ENCODE results near the gene CTNND2. TPM values are rescaled to one million over a fixed set of nuclear protein-coding genes. Genes with fewer than 3 reads are reported as not detected.

The CTNND2 gene
- total RNA-seq, 6 donors from 2014 or later, result 1.1 to 12.4 (median 3.2) TPM

DNA sequence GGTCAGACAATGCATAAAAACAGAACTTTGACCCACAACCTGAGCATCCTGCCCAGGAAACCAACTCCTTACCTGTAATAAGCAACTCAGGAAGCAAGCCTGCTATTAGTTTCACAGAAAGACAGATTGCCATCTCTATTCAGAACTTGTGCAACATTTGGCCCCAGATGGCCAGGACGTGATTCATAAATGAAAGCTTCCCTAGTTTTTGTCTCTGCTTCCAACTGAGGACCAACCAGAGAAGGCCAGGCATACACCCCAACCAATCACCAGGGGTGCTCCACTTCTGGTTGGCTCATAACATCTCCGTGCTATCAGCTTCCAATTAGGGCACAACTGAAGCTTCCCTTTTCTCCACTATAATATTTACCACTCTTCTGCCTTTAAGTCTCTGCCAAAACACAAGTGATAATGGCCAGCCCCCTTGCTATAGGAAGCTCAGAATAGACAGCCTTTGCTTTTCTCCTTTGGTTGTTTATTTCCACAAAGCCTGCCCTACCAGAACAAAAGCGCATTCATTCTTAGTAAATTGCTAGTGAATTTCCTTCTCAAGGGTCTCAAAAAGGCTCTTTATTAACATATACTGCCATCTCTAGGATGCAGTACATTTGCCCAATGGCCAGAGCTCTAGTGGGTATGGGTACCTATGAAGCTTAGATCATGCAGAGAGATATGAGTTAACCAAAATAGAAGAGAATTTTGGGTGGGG, 853.5 kb downstream of the CTNND2 start:
- no peak for ATAC-seq (ENCODE audit: low FRiP score in 2 of 2)
- Histone ChIP-seq H3K4me3 (no peak overlapping the region), H3K27ac (no peak overlapping the region), H3K9me3 (no peaks in the 10 kb centered on the region), H3K27me3 (no peaks in the 10 kb centered on the region), H3K36me3 (no peaks in the 10 kb centered on the region), H3K4me1 (no peaks in the 10 kb centered on the region)
- no peak for DNase-seq
- 55 to 66% methylated on average over 3 of the region's 3 CpGs for WGBS, 2 donors
- TF ChIP-seq EP300 (IDR thresholded peaks at IDR 0.05), result no peak
- TF ChIP-seq, protein P1, sequence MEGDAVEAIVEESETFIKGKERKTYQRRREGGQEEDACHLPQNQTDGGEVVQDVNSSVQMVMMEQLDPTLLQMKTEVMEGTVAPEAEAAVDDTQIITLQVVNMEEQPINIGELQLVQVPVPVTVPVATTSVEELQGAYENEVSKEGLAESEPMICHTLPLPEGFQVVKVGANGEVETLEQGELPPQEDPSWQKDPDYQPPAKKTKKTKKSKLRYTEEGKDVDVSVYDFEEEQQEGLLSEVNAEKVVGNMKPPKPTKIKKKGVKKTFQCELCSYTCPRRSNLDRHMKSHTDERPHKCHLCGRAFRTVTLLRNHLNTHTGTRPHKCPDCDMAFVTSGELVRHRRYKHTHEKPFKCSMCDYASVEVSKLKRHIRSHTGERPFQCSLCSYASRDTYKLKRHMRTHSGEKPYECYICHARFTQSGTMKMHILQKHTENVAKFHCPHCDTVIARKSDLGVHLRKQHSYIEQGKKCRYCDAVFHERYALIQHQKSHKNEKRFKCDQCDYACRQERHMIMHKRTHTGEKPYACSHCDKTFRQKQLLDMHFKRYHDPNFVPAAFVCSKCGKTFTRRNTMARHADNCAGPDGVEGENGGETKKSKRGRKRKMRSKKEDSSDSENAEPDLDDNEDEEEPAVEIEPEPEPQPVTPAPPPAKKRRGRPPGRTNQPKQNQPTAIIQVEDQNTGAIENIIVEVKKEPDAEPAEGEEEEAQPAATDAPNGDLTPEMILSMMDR (IDR thresholded peaks at IDR 0.05), result no peak
- TF ChIP-seq POLR2A (IDR thresholded peaks at IDR 0.05), result no peak
- no peak for TF ChIP-seq POLR2AphosphoS5 (IDR thresholded peaks at IDR 0.05)

DNA sequence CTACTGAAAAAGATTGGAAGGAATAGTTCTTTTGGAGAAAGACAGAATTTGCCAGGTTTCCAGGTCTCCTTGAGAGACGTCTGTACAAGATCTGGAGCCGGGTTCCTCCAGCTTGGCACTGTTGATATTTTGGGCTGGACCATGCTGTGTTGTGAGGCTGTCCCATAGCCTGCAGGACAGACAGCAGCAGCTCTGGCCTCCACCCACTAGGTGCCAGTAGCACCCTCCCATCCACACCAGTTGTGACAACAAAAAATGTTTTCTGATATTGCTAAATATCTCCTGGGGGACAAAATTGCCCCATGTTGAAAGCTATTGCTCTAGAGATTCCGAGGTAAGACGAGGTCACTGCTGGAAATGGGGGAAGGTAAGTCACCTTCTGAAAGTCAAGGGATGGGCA, 855.5 kb downstream of the CTNND2 start:
- Histone ChIP-seq H3K36me3 (no peaks in the 10 kb centered on the region), H3K4me3 (no peak overlapping the region), H3K27ac (no peak overlapping the region), H3K27me3 (no peaks in the 10 kb centered on the region), H3K9me3 (no peaks in the 10 kb centered on the region), H3K4me1 (no peaks in the 10 kb centered on the region)
- DNase-seq (no peak), ATAC-seq (ENCODE audit: low FRiP score in 2 of 2) (no peak)
- TF ChIP-seq, protein P1 (IDR thresholded peaks at IDR 0.05), result no peak
- TF ChIP-seq POLR2A (IDR thresholded peaks at IDR 0.05) (no peak), POLR2AphosphoS5 (IDR thresholded peaks at IDR 0.05) (no peak), EP300 (IDR thresholded peaks at IDR 0.05) (no peak)
- WGBS, 2 donors, result 81 to 84% methylated on average over 3 to 4 of the region's 4 CpGs

DNA sequence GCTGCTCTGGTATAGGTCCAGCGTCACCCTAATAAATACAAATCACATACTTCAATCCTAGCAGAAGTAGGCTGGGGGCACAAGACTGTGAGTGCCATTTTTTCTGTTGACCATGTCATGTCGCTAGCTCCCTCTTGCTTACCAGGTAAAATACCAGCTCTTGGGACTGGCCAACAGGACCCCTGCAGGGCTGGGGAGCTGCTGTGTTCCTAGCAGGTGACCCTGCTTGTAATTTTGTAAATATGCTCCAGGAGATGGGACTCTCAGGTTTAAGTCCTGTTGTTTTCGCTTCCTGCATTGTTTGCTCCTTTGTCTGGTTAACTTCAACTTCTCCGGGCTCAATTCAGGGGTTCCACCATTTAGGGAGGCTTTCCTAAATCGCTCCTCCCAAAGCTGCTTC, 856.6 kb downstream of the CTNND2 start:
- WGBS, 2 donors, result 93 to 97% methylated on average over 5 of the region's 5 CpGs
- Histone ChIP-seq H3K27me3 (no peaks in the 10 kb centered on the region), H3K36me3 (no peaks in the 10 kb centered on the region), H3K4me3 (no peak overlapping the region), H3K27ac (no peak overlapping the region), H3K4me1 (no peaks in the 10 kb centered on the region), H3K9me3 (no peaks in the 10 kb centered on the region)
- ATAC-seq (ENCODE audit: low FRiP score in 2 of 2) (no peak), DNase-seq (no peak)
- TF ChIP-seq POLR2A (IDR thresholded peaks at IDR 0.05) (no peak), POLR2AphosphoS5 (IDR thresholded peaks at IDR 0.05) (no peak), EP300 (IDR thresholded peaks at IDR 0.05) (no peak)
- TF ChIP-seq, protein P1 (IDR thresholded peaks at IDR 0.05), result no peak

DNA sequence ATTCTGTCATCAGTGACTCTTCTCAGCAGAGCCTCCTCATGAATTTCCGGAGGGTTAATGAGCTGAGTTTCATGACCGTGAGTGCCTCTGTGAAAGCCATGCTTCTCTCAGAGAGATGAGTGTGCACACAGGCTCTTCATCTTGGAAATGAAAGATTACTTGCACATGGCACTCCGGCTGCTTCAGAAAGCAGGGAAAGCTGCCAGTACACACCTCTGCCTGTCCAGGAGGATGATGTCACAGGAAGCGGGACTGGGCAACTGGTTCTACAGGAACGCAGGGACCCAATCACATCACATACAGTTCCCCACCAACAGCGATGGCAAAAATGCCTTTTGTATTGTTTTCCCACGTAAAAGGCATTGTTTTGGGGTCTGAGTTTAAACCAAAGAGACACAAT, 857.2 kb downstream of the CTNND2 start:
- no peak for DNase-seq
- Histone ChIP-seq H3K4me1 (no peaks in the 10 kb centered on the region), H3K27ac (no peak overlapping the region), H3K36me3 (no peaks in the 10 kb centered on the region), H3K27me3 (no peaks in the 10 kb centered on the region), H3K4me3 (no peak overlapping the region), H3K9me3 (no peaks in the 10 kb centered on the region)
- 66 to 80% methylated on average over 7 of the region's 7 CpGs for WGBS, 2 donors
- ATAC-seq (ENCODE audit: low FRiP score in 2 of 2), result no peak
- TF ChIP-seq, protein P1 (IDR thresholded peaks at IDR 0.05), result no peak
- TF ChIP-seq EP300 (IDR thresholded peaks at IDR 0.05) (no peak), POLR2AphosphoS5 (IDR thresholded peaks at IDR 0.05) (no peak), POLR2A (IDR thresholded peaks at IDR 0.05) (no peak)

DNA sequence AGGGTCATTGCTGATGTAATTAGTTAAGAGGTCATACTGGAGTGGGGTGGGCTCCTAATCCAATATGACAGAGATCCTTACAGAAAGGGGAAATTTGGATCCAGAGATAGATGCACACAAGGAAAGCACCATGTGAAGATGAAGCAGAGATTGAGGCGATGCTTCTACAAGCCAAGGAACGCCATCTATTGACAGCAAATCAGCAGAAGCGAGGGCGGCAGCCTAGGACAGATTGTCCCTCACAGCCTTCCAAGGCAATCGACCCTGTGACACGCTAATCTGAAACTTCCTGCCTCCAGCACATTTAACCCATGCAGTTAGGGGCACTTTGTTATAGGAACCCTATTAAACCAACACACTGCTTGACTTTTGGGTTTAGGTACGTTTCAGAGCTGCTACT, 858.1 kb downstream of the CTNND2 start:
- Histone ChIP-seq H3K27ac (no peak overlapping the region), H3K36me3 (no peaks in the 10 kb centered on the region), H3K4me3 (no peak overlapping the region), H3K27me3 (no peaks in the 10 kb centered on the region), H3K9me3 (no peaks in the 10 kb centered on the region), H3K4me1 (no peaks in the 10 kb centered on the region)
- DNase-seq (no peak), ATAC-seq (ENCODE audit: low FRiP score in 2 of 2) (no peak)
- 51 to 63% methylated on average over 7 of the region's 7 CpGs for whole genome bisulfite sequencing, 2 donors
- TF ChIP-seq, protein P1 (IDR thresholded peaks at IDR 0.05), result no peak
- TF ChIP-seq POLR2AphosphoS5 (IDR thresholded peaks at IDR 0.05) (no peak), POLR2A (IDR thresholded peaks at IDR 0.05) (no peak), EP300 (IDR thresholded peaks at IDR 0.05) (no peak)
